GM12872 (cell line): ENCODE results near the gene COL6A2.

Experiments
- CTCF ChIP-seq: IDR thresholded peaks from 3 replicates; pipeline ENCODE4 v1.5.1; 2011; ENCODE audit warnings: low read depth, mild to moderate bottlenecking, low read length, moderate library complexity; ENCODE audit not compliant: insufficient read depth

COL6A2 gene

GRCh38 chr21:46147429-46147828, 49.5 kb downstream of the COL6A2 start:
- peak; percentile 73 for TF ChIP-seq CTCF

GRCh38 chr21:46148106-46148505, 50.2 kb downstream of the COL6A2 start:
- no peak for TF ChIP-seq CTCF

- no peak for TF ChIP-seq CTCF
Measured at GRCh38 chr21:46149205-46149901, 51.4 kb downstream of the COL6A2 start.

- TF ChIP-seq CTCF: no peak
Measured at GRCh38 chr21:46150073-46150472, 52.2 kb downstream of the COL6A2 start.

- no peak for TF ChIP-seq CTCF
Measured at GRCh38 chr21:46150491-46151121, 52.7 kb downstream of the COL6A2 start.

- no peak for TF ChIP-seq CTCF
Measured at GRCh38 chr21:46151261-46151988, 53.5 kb downstream of the COL6A2 start.

GRCh38 chr21:46151989-46152926, 54.3 kb downstream of the COL6A2 start:
- TF ChIP-seq CTCF: no peak
